Upper lobe of left lung (tissue), 6 donors: ENCODE measurements around the gene MSI2. TPM values are rescaled to one million over a fixed set of nuclear protein-coding genes. Genes with fewer than 3 reads are reported as not detected.

Source experiments
- ATAC-seq, 2 donors: fragments of 200-7000 bp; cut with Tn5 transposase; one replicate each; pipeline ENCODE4 v1.9.1; 2022; ENCODE audit warnings: mild to moderate bottlenecking in 2 of 2, moderate library complexity in 2 of 2; ENCODE audit not compliant: low FRiP score in 2 of 2
- DNase-seq, 2 donors: peaks; one replicate each; pipeline ENCODE4 v3.0.0-alpha.2; 2019 to 2020
- H3K27ac ChIP-seq, 4 donors: fragments of 200-600 bp; sonication (generic); one replicate each; pipeline ENCODE4 v1.5.1; 2016 to 2019
- H3K27me3 ChIP-seq, 4 donors: fragments of 200-600 bp; sonication (generic); one replicate each; pipeline ENCODE4 v1.5.1; 2017 to 2019
- H3K36me3 ChIP-seq, 4 donors: fragments of 200-600 bp; sonication (generic); one replicate each; pipeline ENCODE4 v1.5.1; 2016 to 2019
- H3K4me1 ChIP-seq, 4 donors: fragments of 200-600 bp; sonication (generic); one replicate each; pipeline ENCODE4 v1.5.1; 2018 to 2019
- H3K4me3 ChIP-seq, 4 donors: fragments of 200-600 bp; sonication (generic); one replicate each; pipeline ENCODE4 v1.5.1; 2017 to 2019; ENCODE audit warnings: mild to moderate bottlenecking in 2 of 4, moderate library complexity in 1 of 4
- H3K9me3 ChIP-seq, 4 donors: fragments of 200-600 bp; sonication (generic); one replicate each; pipeline ENCODE4 v1.5.1; 2018 to 2019
- EP300 ChIP-seq, 4 donors: sonication (generic); formaldehyde crosslinking; IDR thresholded peaks; one replicate each; pipeline ENCODE4 v1.5.1; 2017; ENCODE audit warnings: antibody characterized with exemption in 4 of 4, control low read depth in 2 of 4
- POLR2A ChIP-seq, 4 donors: fragments of 450-650 bp; IDR thresholded peaks; one replicate each; pipeline ENCODE4 v1.5.1; 2016 to 2017; ENCODE audit warnings: antibody characterized with exemption in 4 of 4, mild to moderate bottlenecking in 2 of 4
- POLR2AphosphoS5 ChIP-seq, 2 donors: sonication (generic); formaldehyde crosslinking; IDR thresholded peaks; one replicate each; pipeline ENCODE4 v1.5.1; 2017; ENCODE audit warnings: antibody characterized with exemption in 2 of 2
- WGBS, 2 donors: methylation state at CpG; one replicate each; pipeline ENCODE4 v1.1.5; 2017 to 2018; 5-methylcytosine and 5-hydroxymethylcytosine counted together
- total RNA-seq, 6 donors: library from RNA; depleted of rRNA in 4 of 6; stranded (reverse); fragments of >200 nt in 4 of 6; gene quantifications; one replicate each; pipeline versions ENCODE4 v1.1.0 to v1.2.1, GENCODE V29; 2016 to 2021
- TF ChIP-seq, protein P1 (sequence below), 6 experiments: fragments of 450-650 bp in 4 of 6; fragments of 200-600 bp in 2 of 6; sonication (generic) in 2 of 6; IDR thresholded peaks; one replicate each; pipeline ENCODE4 v1.5.1; 2016 to 2019; ENCODE audit warnings: antibody characterized with exemption in 6 of 6
- donor health status: DM: no; HTN: no; CAD: no; lungs with moderate emphysema.
- donor health status: DM: no; HTN: yes; CAD: no; lungs with severe emphysema.

Gene MSI2
- total RNA-seq, 6 donors from 2014 or later = 20.1 to 44.0 (median 32.2) TPM

DNA sequence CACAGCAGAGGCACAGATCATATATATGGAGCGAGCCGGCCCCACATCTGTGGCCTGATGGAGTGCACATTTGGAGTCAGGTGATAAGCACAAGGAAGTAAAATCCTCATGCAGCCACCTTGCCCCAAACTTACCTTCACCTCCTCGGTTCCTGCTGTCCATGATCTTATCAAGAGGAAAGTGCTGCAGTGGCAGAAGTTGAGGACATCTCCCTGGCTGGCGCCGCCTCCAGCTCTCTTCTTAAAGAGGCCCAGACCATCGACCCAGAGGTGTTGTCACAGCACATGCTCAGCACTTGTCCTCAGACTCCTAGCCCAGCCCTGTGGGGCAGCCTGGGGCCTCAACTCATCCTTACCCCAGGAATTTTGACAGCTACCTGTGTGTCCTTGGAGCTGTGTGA lies 276.2 kb downstream of the MSI2 start:
- WGBS, 2 donors = 77 to 86% methylated on average over 4 to 6 of the region's 6 CpGs
- H3K27ac ChIP-seq = no peak overlapping the region

DNA sequence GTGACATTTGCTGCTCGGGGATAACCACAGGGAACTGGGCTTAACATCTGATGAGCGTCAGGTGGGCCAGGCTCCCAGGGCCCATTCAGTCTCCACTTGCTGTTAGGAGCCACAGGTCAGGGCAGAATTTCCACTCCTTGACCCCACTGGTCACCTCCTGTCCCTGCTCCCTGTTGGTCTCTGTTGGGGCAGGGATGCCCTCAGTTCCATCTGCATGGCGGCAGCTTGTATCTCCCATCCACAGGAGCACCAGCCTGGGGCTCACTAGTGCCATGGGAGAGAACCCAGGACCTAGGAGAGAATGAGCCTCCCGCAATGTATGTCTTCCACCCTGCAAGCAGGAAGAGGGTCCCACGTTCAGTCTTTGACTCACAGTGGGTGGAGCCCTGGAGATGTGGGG lies 276.6 kb downstream of the MSI2 start:
- no peak for TF ChIP-seq POLR2A (IDR thresholded peaks at IDR 0.05)
- TF ChIP-seq, protein P1, sequence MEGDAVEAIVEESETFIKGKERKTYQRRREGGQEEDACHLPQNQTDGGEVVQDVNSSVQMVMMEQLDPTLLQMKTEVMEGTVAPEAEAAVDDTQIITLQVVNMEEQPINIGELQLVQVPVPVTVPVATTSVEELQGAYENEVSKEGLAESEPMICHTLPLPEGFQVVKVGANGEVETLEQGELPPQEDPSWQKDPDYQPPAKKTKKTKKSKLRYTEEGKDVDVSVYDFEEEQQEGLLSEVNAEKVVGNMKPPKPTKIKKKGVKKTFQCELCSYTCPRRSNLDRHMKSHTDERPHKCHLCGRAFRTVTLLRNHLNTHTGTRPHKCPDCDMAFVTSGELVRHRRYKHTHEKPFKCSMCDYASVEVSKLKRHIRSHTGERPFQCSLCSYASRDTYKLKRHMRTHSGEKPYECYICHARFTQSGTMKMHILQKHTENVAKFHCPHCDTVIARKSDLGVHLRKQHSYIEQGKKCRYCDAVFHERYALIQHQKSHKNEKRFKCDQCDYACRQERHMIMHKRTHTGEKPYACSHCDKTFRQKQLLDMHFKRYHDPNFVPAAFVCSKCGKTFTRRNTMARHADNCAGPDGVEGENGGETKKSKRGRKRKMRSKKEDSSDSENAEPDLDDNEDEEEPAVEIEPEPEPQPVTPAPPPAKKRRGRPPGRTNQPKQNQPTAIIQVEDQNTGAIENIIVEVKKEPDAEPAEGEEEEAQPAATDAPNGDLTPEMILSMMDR (IDR thresholded peaks at IDR 0.05) = no peak
- no peak for TF ChIP-seq EP300 (IDR thresholded peaks at IDR 0.05)
- no peak for TF ChIP-seq POLR2AphosphoS5 (IDR thresholded peaks at IDR 0.05)
- 70 to 94% methylated on average over 4 to 5 of the region's 5 CpGs for WGBS, 2 donors
- no peaks in the 10 kb centered on the region for H3K36me3 ChIP-seq
- H3K4me3 ChIP-seq = no peak overlapping the region
- no peak for ATAC-seq
- no peak overlapping the region for H3K27ac ChIP-seq
- H3K27me3 ChIP-seq = no peaks in the 10 kb centered on the region
- peaks cover 8 to 13% (median 11%) of the 10 kb centered on the region in 4 donors for H3K4me1 ChIP-seq
- DNase-seq = no peak
- no peaks in the 10 kb centered on the region for H3K9me3 ChIP-seq

More for the DNA sequence above, 276.2 kb downstream of the MSI2 start:
- Histone ChIP-seq H3K9me3 (no peaks in the 10 kb centered on the region), H3K36me3 (no peaks in the 10 kb centered on the region), H3K4me3 (no peak overlapping the region), H3K27me3 (no peaks in the 10 kb centered on the region), H3K4me1 (peaks cover 8 to 17% (median 13%) of the 10 kb centered on the region in 4 donors)
- DNase-seq = no peak
- TF ChIP-seq POLR2A (IDR thresholded peaks at IDR 0.05) (no peak), EP300 (IDR thresholded peaks at IDR 0.05) (no peak), POLR2AphosphoS5 (IDR thresholded peaks at IDR 0.05) (no peak)
- TF ChIP-seq, protein P1 (IDR thresholded peaks at IDR 0.05) = no peak
- ATAC-seq = no peak

DNA sequence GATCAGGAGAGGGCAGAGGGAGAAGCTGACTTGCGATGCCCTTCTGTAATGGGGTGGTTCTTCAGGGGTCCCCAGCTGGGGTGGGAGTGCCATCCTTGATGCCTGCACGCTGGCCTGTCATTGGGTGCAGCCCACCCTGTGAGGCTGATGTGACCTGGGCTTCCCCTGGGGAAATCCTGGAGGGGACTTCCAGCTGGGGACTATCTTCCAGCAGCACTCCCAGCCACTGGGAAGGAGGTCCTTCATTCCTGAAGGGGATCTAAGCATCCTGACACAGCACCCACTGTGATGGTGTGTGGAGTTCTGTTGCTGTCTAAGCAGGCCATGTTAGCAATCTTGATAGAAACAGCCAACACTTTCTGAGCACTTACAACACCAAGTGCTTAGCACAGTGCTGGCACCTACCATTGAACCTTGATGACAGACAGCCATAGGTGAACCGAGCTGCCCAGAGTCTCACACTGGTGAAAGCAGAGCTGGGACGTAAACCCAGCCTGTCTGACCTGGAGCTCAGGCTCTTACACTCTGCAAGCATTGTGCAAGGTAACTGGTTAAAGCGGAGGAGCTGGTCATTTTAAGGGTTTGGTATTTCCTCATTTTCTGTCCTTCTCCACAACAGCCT lies 277.5 kb downstream of the MSI2 start:
- H3K27ac ChIP-seq = no peak overlapping the region
- no peaks in the 10 kb centered on the region for H3K36me3 ChIP-seq
- DNase-seq = no peak
- H3K9me3 ChIP-seq = no peaks in the 10 kb centered on the region
- H3K4me3 ChIP-seq = no peak overlapping the region
- WGBS, 2 donors = 93 to 96% methylated on average over 3 to 5 of the region's 5 CpGs
- no peaks in the 10 kb centered on the region for H3K27me3 ChIP-seq
- TF ChIP-seq EP300 (IDR thresholded peaks at IDR 0.05) (no peak), POLR2AphosphoS5 (IDR thresholded peaks at IDR 0.05) (no peak), POLR2A (IDR thresholded peaks at IDR 0.05) (no peak)
- TF ChIP-seq, protein P1 (IDR thresholded peaks at IDR 0.05) = no peak
- ATAC-seq = no peak
- peaks cover 5 to 15% (median 9%) of the 10 kb centered on the region in 4 donors for H3K4me1 ChIP-seq

DNA sequence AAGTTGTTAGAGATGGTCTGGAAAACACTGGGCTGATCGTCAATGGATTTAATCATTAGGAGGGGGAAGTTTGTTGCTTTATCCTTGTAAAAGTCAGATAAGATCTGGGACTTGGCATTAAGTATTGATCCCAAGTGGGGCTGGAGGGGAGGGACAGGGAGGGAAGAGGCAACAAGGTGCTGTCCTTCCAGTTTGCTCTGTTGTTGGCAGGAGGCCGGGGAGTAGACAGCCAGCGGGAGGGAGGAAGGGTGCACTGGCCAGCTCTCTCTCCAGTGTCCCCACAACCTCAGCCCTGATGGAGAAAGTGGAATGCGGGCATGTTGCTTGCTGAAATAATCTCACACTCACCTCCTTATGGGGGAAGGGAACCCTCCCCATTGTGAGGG lies 278.5 kb downstream of the MSI2 start:
- Histone ChIP-seq H3K36me3 (no peaks in the 10 kb centered on the region), H3K27me3 (no peaks in the 10 kb centered on the region), H3K4me3 (no peak overlapping the region), H3K9me3 (no peaks in the 10 kb centered on the region), H3K4me1 (peaks cover 5 to 15% (median 9%) of the 10 kb centered on the region in 4 donors), H3K27ac (no peak overlapping the region)
- 89 to 97% methylated on average over 4 of the region's 4 CpGs for WGBS, 2 donors
- no peak for DNase-seq
- TF ChIP-seq POLR2AphosphoS5 (IDR thresholded peaks at IDR 0.05) (no peak), POLR2A (IDR thresholded peaks at IDR 0.05) (no peak), EP300 (IDR thresholded peaks at IDR 0.05) (no peak)
- TF ChIP-seq, protein P1 (IDR thresholded peaks at IDR 0.05) = no peak
- ATAC-seq = no peak
